Measurements from ENCODE around the gene OSBPL6. TPM values are rescaled to one million over a fixed set of nuclear protein-coding genes. Genes with fewer than 3 reads are reported as not detected.

Gene OSBPL6
- total and polyA plus RNA-seq, 9 of the 15 experiments (the other 6 are each of a cell fraction or from before 2014, with no cell fraction given) = 3.4 to 12.7 (median 9.3) TPM

GRCh38 chr2:178270338-178270737 lies 76.0 kb downstream of the OSBPL6 start:
- WGBS (ENCODE audit: insufficient coverage, low coverage, missing lambda C conversion rate) = 34% methylated on average over 5 of the region's 5 CpGs
- Histone ChIP-seq H4K20me1 (replicated peaks; ENCODE audit: control insufficient read depth, insufficient read depth, low read length) (0 out of 2 replicates have a peak, but pooled peaks cover 5% of the 10 kb centered on the region), H3K9ac (ENCODE audit: insufficient read depth in 1 of 2, low read depth in 2 of 2, low read length in 2 of 2) (peak overlapping the region in 1 of 2 experiments; percentile 11; a peak in 1 of 4 replicates), H3K9me1 (ENCODE audit: control insufficient read depth, insufficient read depth, low read length) (no peaks in the 10 kb centered on the region), H3K36me3 (ENCODE audit: control insufficient read depth, insufficient read depth, low read length) (no peaks in the 10 kb centered on the region), H3K27ac (ENCODE audit: extremely low read depth, low read depth, low read length) (peak overlapping the region; percentile 23; the same call in 2 of the 3 replicates), H3K4me1 (replicated peaks in 1 of 2; ENCODE audit: control insufficient read depth in 2 of 2, insufficient read depth in 2 of 2, low read length in 2 of 2) (peaks cover 21 to 49% of the 10 kb centered on the region in 2 experiments), H3K4me3 (no peak overlapping the region), H3K79me2 (ENCODE audit: control insufficient read depth, insufficient read depth, low read length) (no peaks in the 10 kb centered on the region), H3K9me3 (replicated peaks; ENCODE audit: control insufficient read depth, insufficient read depth, low read depth, low read length) (no peaks in the 10 kb centered on the region), H3K4me2 (ENCODE audit: insufficient read depth, low read length) (peak overlapping the region; percentile 49; the same call in 1 of the 2 replicates), H3K27me3 (ENCODE audit: control insufficient read depth in 2 of 2, insufficient read depth in 2 of 2, low read length in 2 of 2) (no peaks in the 10 kb centered on the region), H2AFZ (ENCODE audit: low read depth, low read length) (no peak overlapping the region)
- FAIRE-seq (no peak), ATAC-seq (peak; percentile 3; the same call in 2 of the 3 replicates), DNase-seq (ENCODE audit: extremely low read depth in 1 of 4, low spot score in 3 of 4) (no peak)
- in situ Hi-C loops (cut with MboI) = no loop called here
- TF ChIP-seq ARNT (IDR thresholded peaks at IDR 0.05) (0 out of 4 replicates have a peak, but pooled peaks of 1 of the 2 experiments have one; percentile 3), SPI1 (IDR thresholded peaks at IDR 0.05; ENCODE audit: borderline replicate concordance, low read depth, low read length) (no peak), ZNF592 (IDR thresholded peaks at IDR 0.05) (0 out of 2 replicates have a peak, but pooled peaks have one; percentile 7), HSF4 (CRISPR knock-in tag; IDR thresholded peaks at IDR 0.05; ENCODE audit: borderline replicate concordance) (0 out of 2 replicates have a peak, but pooled peaks have one; percentile 32), STAT5A (IDR thresholded peaks at IDR 0.05; ENCODE audit: borderline replicate concordance, low read length) (no peak), MCM2 (IDR thresholded peaks at IDR 0.05; ENCODE audit: low read depth) (no peak), PATZ1 (CRISPR knock-in tag; IDR thresholded peaks at IDR 0.05; ENCODE audit: borderline replicate concordance) (no peak), PHB2 (IDR thresholded peaks at IDR 0.05; ENCODE audit: low read depth) (no peak), ATF6 (CRISPR knock-in tag; IDR thresholded peaks at IDR 0.05) (0 out of 2 replicates have a peak, but pooled peaks have one; percentile 18)
- BruUV-seq (replicated peaks) = no TSS peak
- intact Hi-C loops (cut with micrococcal nuclease) = loop anchor here (5.0 to 10.0 kb wide), 2 partner anchors 73 to 286 kb away; no protein-coding TSS in a partner anchor
- CTCF ChIA-PET (ENCODE audit: low intra/inter-chr PET ratio) = interaction anchor here (0.7 kb wide), 1 partner anchor 76 kb away, joined by 3 read pairs; no protein-coding TSS in a partner anchor
- POLR2A ChIA-PET = interaction anchor here (0.9 to 1.6 kb wide), 2 partner anchors 10 to 15 kb away, joined by 3 to 4 read pairs; no protein-coding TSS in a partner anchor
